ENCODE measurements around the gene IGFBP3.

IGFBP3 gene

DNA sequence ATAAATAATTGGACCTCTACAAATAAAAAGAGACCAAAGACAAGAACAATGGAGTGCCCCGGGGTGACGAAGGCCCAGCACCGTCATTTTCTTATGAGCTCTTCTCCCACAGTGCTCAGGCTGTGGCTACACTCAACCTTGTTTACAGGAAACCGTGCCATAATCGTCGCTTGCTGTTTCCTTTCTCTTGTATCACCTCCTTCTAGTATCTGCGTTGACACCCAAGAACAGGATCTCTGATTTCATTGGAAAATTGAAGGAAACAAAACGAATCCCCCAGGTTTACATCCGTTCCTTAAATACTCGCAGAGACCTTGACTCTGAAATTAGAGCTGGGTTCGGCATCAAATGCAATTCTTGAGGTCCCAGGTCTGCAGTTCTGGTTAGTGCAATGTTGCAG, 1.7 kb upstream of the IGFBP3 start:
- no peak for DNase-seq

- DNase-seq = peak; percentile 46
These were observed 837 bp upstream of the IGFBP3 start for GRCh38 chr7:45921699-45922519.

- DNase-seq = no peak
These were observed 268 bp upstream of the IGFBP3 start for GRCh38 chr7:45921381-45921698.

- no peak for DNase-seq
These were observed 1.0 kb downstream of the IGFBP3 start for GRCh38 chr7:45919993-45920459.

DNA sequence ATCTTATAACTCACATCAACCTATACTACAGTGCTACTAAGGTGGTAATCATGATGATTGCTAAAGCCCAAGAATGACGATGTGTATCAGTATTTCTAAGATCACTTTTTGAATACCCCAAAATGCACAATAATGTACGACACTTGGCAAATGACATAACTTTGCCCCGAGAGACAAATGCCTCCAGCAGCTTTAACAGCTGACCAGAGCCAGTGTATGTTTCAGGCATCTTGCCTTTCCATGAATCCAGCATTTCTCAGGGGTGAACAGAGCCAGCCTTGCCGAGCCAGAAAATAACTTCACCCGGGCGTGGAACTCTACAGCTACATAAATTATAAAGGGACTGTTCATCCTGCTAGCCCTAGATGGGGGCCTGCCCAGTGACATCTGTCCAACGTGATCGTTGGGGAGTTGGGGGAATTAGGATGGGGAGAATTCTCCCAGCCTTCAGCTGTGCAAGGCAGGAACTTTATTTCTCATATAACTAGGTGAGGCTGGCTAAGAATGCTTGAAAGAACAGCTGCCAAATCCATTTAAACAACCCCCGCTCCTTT, 1.8 kb downstream of the IGFBP3 start:
- DNase-seq = no peak

GRCh38 chr7:45918556-45918955, 2.5 kb downstream of the IGFBP3 start:
- DNase-seq = no peak

GRCh38 chr7:45917658-45918057, 3.4 kb downstream of the IGFBP3 start:
- DNase-seq = peak; percentile 80

GRCh38 chr7:45917064-45917463, 4.0 kb downstream of the IGFBP3 start:
- DNase-seq = no peak

GRCh38 chr7:45915606-45916005, 5.5 kb downstream of the IGFBP3 start:
- no peak for DNase-seq

DNA sequence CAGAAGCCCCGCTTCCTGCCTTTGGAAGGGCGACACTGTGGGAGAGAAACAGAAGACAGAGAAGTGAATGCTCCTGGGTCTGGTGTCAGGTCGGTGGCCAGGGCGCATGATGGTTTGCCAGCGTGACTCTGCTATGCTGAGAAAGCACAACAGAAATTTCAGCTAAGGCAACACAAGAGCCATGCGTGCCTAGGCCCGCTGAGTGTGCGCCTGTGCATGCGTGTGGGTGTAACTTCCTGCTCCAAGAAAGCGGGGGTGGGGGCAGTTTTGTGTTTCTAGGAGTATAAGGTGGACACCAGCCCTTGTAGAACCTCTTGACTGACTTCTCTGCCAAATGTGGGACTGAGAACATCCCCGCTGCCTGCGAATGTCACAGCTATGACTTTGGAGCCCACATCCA, 6.2 kb downstream of the IGFBP3 start:
- no peak for DNase-seq

DNA sequence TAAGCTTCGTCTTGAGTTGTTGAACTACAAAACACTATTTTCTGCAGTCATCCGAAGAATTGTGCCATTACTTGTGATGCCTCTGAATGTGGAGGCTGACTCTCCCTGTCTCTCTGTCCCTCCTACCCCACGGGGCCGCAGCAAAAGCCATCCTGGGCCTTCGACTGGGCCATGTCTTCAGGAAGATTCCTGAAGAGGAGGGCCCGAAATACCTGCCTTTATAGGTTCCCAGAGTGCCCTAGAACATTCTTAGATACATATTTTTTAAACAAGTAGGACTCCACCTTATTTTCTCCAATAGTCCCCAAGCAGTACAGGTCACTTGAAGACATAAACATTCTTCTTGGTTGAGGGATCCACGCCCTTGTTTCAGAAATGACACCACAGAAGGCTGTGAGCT, 8.1 kb downstream of the IGFBP3 start:
- no peak for DNase-seq

DNA sequence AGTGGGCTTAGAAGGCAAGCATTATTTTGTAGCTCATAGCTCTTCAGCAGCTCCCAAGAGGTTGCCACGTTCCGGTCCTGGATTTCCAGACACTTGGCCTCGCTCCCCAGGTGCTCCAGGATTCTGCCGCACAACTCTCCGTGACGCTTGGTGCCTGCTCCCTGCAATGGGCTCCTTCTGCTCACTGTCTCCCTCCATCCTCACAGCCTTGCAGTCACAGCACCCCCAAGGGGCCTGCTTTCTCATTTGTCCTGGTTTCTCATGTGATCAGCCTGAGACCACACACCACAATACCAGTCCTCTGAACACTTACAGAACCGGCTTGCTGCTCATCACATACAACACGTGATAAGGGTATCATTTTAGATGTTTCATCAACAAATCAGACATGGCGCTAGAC, 9.8 kb downstream of the IGFBP3 start:
- no peak for DNase-seq

GRCh38 chr7:45910855-45911254, 10.2 kb downstream of the IGFBP3 start:
- no peak for DNase-seq

DNA sequence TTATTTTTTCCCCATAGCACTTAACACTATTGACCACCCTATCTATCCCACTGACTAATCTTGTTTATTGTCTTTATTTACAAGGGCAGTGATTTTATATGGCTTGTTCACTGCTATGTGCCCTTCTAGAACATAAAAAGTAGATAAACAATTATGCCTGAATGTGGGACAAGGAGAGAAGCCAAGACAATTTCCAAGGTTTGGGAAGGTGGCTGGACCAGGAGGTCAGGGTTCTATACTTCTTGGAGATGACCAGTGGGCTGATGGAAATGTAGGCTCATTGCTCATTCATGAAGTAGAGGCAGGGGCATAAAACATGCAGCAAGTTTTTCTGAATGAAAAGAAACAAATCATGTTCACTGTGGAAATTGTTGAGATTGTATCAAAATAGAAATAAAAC, 11.5 kb downstream of the IGFBP3 start:
- DNase-seq = no peak

- no peak for DNase-seq
These were observed 18.3 kb downstream of the IGFBP3 start for GRCh38 chr7:45902820-45903219.

GRCh38 chr7:45901566-45901965, 19.5 kb downstream of the IGFBP3 start:
- DNase-seq = no peak

GRCh38 chr7:45898222-45898621, 22.9 kb downstream of the IGFBP3 start:
- no peak for DNase-seq

GRCh38 chr7:45897042-45897690, 23.9 kb downstream of the IGFBP3 start:
- no peak for DNase-seq

DNA sequence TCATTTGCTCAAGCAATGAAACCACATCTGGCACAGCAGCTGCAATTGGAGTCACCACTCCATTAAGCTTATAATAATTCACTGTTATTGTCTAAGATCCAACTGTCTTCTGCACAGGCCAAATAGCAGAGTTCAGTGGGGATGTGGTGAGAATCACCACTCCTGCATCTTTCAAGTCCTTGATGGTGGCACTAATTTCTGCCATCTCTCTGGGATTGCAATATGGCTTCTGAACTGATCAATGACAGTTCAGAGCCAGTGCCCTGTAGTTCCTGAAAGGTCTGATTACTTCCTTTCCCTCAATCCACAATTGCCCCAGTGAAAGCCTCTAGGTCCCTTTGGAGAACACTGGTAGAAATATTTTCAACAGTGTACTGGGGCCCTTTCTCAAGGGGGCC, 26.4 kb downstream of the IGFBP3 start:
- DNase-seq = no peak

- DNase-seq = no peak
These were observed 26.9 kb downstream of the IGFBP3 start for GRCh38 chr7:45893996-45894664.

GRCh38 chr7:45893374-45893995, 27.6 kb downstream of the IGFBP3 start:
- no peak for DNase-seq

GRCh38 chr7:45892407-45893035, 28.6 kb downstream of the IGFBP3 start:
- no peak for DNase-seq

All from hematopoietic multipotent progenitor cell treated with erythropoietin and hydrocortisone succinate and interleukin-3 and kit ligand, for 4 days (in vitro differentiated cells).